ENCODE data around the gene SEMA3E. TPM values are rescaled to one million over a fixed set of nuclear protein-coding genes. Genes with fewer than 3 reads are reported as not detected.
A peak's percentile ranks its signal among the peaks of the same experiment; 100 is the strongest.

The SEMA3E gene
- total RNA-seq, 1 experiment from 2014 or later = 2.5 TPM

GRCh38 chr7:83640240-83640639 lies 8.7 kb downstream of the SEMA3E start:
- ChIA-PET POLR2A (no interaction called here), CTCF (interaction anchor here (0.6 kb wide), 1 partner anchor 8 kb away, joined by 4 read pairs; no protein-coding TSS in a partner anchor)
- Mint-ChIP-seq H3K36me3 (no peaks in the 10 kb centered on the region), H3K4me3 (no peak overlapping the region), H3K27me3 (ENCODE audit: low read depth) (no peaks in the 10 kb centered on the region), H3K4me1 (peaks cover 24% of the 10 kb centered on the region), H3K9me3 (no peaks in the 10 kb centered on the region), H3K27ac (peak overlapping the region; percentile 23; the same call in 1 of the 2 replicates)
- DNase-seq (ENCODE audit: low spot score) (no peak), ATAC-seq (peak; percentile 41; the same call in 1 of the 2 replicates)
- TF ChIP-seq, protein P1, sequence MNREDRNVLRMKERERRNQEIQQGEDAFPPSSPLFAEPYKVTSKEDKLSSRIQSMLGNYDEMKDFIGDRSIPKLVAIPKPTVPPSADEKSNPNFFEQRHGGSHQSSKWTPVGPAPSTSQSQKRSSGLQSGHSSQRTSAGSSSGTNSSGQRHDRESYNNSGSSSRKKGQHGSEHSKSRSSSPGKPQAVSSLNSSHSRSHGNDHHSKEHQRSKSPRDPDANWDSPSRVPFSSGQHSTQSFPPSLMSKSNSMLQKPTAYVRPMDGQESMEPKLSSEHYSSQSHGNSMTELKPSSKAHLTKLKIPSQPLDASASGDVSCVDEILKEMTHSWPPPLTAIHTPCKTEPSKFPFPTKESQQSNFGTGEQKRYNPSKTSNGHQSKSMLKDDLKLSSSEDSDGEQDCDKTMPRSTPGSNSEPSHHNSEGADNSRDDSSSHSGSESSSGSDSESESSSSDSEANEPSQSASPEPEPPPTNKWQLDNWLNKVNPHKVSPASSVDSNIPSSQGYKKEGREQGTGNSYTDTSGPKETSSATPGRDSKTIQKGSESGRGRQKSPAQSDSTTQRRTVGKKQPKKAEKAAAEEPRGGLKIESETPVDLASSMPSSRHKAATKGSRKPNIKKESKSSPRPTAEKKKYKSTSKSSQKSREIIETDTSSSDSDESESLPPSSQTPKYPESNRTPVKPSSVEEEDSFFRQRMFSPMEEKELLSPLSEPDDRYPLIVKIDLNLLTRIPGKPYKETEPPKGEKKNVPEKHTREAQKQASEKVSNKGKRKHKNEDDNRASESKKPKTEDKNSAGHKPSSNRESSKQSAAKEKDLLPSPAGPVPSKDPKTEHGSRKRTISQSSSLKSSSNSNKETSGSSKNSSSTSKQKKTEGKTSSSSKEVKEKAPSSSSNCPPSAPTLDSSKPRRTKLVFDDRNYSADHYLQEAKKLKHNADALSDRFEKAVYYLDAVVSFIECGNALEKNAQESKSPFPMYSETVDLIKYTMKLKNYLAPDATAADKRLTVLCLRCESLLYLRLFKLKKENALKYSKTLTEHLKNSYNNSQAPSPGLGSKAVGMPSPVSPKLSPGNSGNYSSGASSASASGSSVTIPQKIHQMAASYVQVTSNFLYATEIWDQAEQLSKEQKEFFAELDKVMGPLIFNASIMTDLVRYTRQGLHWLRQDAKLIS (CRISPR knock-in tag; IDR thresholded peaks at IDR 0.05; ENCODE audit: borderline replicate concordance) = no peak

DNA sequence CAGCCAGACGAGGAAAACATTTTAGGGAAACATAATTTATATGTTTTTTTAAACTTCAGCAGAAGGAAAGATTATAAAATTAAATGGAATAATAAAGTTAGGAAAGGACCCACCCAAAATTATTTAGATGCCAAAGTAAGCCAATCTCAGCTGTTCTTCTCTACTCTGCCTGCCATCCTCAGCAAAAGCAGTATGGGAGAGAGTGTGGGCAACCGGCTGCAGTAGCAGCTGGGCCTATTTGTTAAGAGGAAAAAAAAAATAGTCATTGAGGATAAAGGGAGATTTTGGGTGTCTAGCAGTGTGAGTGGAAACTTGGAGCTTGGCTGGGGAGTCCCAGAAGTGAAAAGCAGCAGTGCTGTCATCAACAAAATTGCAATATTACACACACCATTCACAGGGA lies 15.4 kb downstream of the SEMA3E start:
- CTCF ChIA-PET = no interaction called here
- Mint-ChIP-seq H3K4me3 (no peak overlapping the region), H3K36me3 (peaks cover 8% of the 10 kb centered on the region), H3K4me1 (peaks cover 11% of the 10 kb centered on the region), H3K27ac (no peak overlapping the region), H3K9me3 (peaks cover 18% of the 10 kb centered on the region), H3K27me3 (ENCODE audit: low read depth) (no peaks in the 10 kb centered on the region; the same call in 1 of the 2 replicates)
- POLR2A ChIA-PET = no interaction called here
- TF ChIP-seq CBFB (CRISPR knock-in tag; IDR thresholded peaks at IDR 0.05; ENCODE audit: low read depth) = no peak
- no peak for TF ChIP-seq ESRRA (CRISPR knock-in tag; IDR thresholded peaks at IDR 0.05; ENCODE audit: borderline replicate concordance)
- TF ChIP-seq, protein P2, sequence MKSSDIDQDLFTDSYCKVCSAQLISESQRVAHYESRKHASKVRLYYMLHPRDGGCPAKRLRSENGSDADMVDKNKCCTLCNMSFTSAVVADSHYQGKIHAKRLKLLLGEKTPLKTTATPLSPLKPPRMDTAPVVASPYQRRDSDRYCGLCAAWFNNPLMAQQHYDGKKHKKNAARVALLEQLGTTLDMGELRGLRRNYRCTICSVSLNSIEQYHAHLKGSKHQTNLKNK (CRISPR knock-in tag; IDR thresholded peaks at IDR 0.05) = no peak
- TF ChIP-seq ZNF416 (CRISPR knock-in tag; IDR thresholded peaks at IDR 0.05) = no peak
- TF ChIP-seq SP1 (CRISPR knock-in tag; conservative IDR thresholded peaks at IDR 0.05) = no peak
- no peak for TF ChIP-seq GABPB1 (CRISPR knock-in tag; IDR thresholded peaks at IDR 0.05)
- no peak for TF ChIP-seq ELF4 (CRISPR knock-in tag; IDR thresholded peaks at IDR 0.05; ENCODE audit: low read depth)
- no peak for TF ChIP-seq IRF2 (CRISPR knock-in tag; IDR thresholded peaks at IDR 0.05; ENCODE audit: borderline replicate concordance, low read depth)
- no peak for TF ChIP-seq ZBTB21 (CRISPR knock-in tag; IDR thresholded peaks at IDR 0.05; ENCODE audit: borderline replicate concordance)
- no peak for TF ChIP-seq NFYB (CRISPR knock-in tag; conservative IDR thresholded peaks at IDR 0.05; ENCODE audit: low read depth)
- no peak for TF ChIP-seq ZNF263 (CRISPR knock-in tag; IDR thresholded peaks at IDR 0.05; ENCODE audit: low read depth)
- no peak for TF ChIP-seq JAZF1 (CRISPR knock-in tag; IDR thresholded peaks at IDR 0.05)
- no peak for TF ChIP-seq HMGA2 (CRISPR knock-in tag; IDR thresholded peaks at IDR 0.05)
- TF ChIP-seq, protein P3, sequence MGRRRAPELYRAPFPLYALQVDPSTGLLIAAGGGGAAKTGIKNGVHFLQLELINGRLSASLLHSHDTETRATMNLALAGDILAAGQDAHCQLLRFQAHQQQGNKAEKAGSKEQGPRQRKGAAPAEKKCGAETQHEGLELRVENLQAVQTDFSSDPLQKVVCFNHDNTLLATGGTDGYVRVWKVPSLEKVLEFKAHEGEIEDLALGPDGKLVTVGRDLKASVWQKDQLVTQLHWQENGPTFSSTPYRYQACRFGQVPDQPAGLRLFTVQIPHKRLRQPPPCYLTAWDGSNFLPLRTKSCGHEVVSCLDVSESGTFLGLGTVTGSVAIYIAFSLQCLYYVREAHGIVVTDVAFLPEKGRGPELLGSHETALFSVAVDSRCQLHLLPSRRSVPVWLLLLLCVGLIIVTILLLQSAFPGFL (CRISPR knock-in tag; IDR thresholded peaks at IDR 0.05; ENCODE audit: borderline replicate concordance) = no peak
- no peak for DNase-seq (ENCODE audit: low spot score)
- ATAC-seq = no peak

DNA sequence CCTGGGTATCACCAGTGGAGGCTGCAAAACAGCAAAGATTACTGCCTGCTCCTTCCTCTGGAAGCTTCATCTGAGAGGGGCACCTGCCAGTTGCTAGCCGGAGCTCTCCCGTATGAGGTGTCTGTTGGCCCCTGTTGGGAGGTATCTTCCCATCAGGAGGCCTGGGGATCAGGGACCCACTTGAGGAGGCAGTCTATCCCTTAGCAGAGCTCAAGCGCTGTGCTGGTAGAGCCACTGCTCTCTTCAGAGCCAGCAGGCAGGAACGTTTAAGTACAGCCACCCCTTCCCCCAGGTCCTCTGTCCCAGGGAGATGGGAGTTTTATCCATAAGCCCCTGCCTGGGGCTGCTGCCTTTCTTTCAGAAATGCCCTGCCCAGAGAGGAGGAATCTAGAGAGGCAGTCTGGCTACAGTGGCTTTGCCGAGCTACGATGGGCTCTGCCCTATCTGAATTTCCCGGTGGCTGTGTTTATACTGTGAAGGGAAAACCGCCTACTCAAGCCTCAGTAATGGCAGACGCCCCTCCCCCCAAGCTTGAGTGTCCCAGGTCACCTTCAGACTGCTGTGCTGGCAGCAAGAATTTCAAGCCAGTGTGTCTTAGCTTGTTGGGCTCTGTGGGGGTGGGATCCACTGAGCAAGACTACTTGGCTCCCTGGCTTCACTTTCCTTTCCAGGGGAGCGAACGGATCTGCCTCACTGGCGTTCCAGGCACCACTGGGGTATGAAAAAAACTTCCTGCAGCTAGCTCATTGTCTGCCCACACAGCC lies 19.6 kb downstream of the SEMA3E start:
- DNase-seq (ENCODE audit: low spot score) = peak; percentile 47
- Mint-ChIP-seq H3K4me1 (peaks cover 11% of the 10 kb centered on the region), H3K9me3 (peaks cover 26% of the 10 kb centered on the region), H3K4me3 (no peak overlapping the region), H3K27me3 (ENCODE audit: low read depth) (no peaks in the 10 kb centered on the region; the same call in 1 of the 2 replicates), H3K36me3 (peaks cover 8% of the 10 kb centered on the region), H3K27ac (peak overlapping the region; percentile 19; the same call in 1 of the 2 replicates)
- ATAC-seq = peak; percentile 86
- CTCF ChIA-PET = interaction anchor here (0.6 to 1.1 kb wide), 2 partner anchors 12 to 688 kb away, joined by 3 read pairs; no protein-coding TSS in a partner anchor
- POLR2A ChIA-PET = interaction anchor here (0.6 kb wide), 1 partner anchor 800 kb away, joined by 3 read pairs; no protein-coding TSS in a partner anchor
- TF ChIP-seq ZNF219 (CRISPR knock-in tag; IDR thresholded peaks at IDR 0.05; ENCODE audit: borderline replicate concordance) (no peak), ETV6 (CRISPR knock-in tag; IDR thresholded peaks at IDR 0.05) (0 out of 2 replicates have a peak, but pooled peaks have one; percentile 37), NR3C1 (CRISPR knock-in tag; conservative IDR thresholded peaks at IDR 0.05; ENCODE audit: low read depth) (no peak), NFATC4 (CRISPR knock-in tag; IDR thresholded peaks at IDR 0.05) (no peak), NR2C2 (CRISPR knock-in tag; IDR thresholded peaks at IDR 0.05) (no peak), OVOL2 (CRISPR knock-in tag; IDR thresholded peaks at IDR 0.05; ENCODE audit: borderline replicate concordance) (no peak), ZNF138 (CRISPR knock-in tag; conservative IDR thresholded peaks at IDR 0.05) (no peak), TP53 (CRISPR knock-in tag; IDR thresholded peaks at IDR 0.05) (no peak), STAT6 (CRISPR knock-in tag; conservative IDR thresholded peaks at IDR 0.05; ENCODE audit: low read depth) (no peak)
- TF ChIP-seq, protein P4, sequence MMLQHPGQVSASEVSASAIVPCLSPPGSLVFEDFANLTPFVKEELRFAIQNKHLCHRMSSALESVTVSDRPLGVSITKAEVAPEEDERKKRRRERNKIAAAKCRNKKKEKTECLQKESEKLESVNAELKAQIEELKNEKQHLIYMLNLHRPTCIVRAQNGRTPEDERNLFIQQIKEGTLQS (CRISPR knock-in tag; conservative IDR thresholded peaks at IDR 0.05) = no peak
